Stomach (tissue), 4 donors: ENCODE measurements around the gene CALR.

ENCODE experiments used
- CTCF ChIP-seq, 7 experiments: fragments of 450-650 bp in 4 of 7; fragments of 200-600 bp in 3 of 7; sonication (generic) in 3 of 7; IDR thresholded peaks; one replicate each; pipeline ENCODE4 v1.5.1; 2016 to 2019; ENCODE audit warnings: antibody characterized with exemption in 7 of 7, control low read depth in 2 of 7, mild to moderate bottlenecking in 1 of 7
- EP300 ChIP-seq: sonication (generic); formaldehyde crosslinking; IDR thresholded peaks from one replicate; pipeline ENCODE4 v1.6.1; 2017; ENCODE audit warnings: antibody characterized with exemption
- POLR2A ChIP-seq, 4 donors: fragments of 450-650 bp; IDR thresholded peaks; one replicate each; pipeline ENCODE4 v1.6.1; 2016; ENCODE audit warnings: antibody characterized with exemption in 4 of 4, control low read depth in 2 of 4, mild to moderate bottlenecking in 1 of 4, moderate library complexity in 1 of 4
- POLR2AphosphoS5 ChIP-seq, 3 donors: sonication (generic); formaldehyde crosslinking; IDR thresholded peaks; one replicate each; pipeline ENCODE4 v1.6.1; 2016; ENCODE audit warnings: antibody characterized with exemption in 3 of 3

GRCh38 chr19:12943437-12944044, 5.1 kb downstream of the CALR start:
- TF ChIP-seq CTCF (IDR thresholded peaks at IDR 0.05) (no peak), POLR2AphosphoS5 (IDR thresholded peaks at IDR 0.05) (no peak), POLR2A (IDR thresholded peaks at IDR 0.05) (no peak), EP300 (no peak)
